H9 (cell line): ENCODE results near the gene TBC1D22A. TPM values are rescaled to one million over a fixed set of nuclear protein-coding genes. Genes with fewer than 3 reads are reported as not detected.

Experiments used
- DNase-seq: peaks from one replicate; pipeline ENCODE4 v3.0.0-alpha.2; 2017
- H2AFZ ChIP-seq: one replicate; pipeline ENCODE4 v1.6.1; 2013; ENCODE audit warnings: mild to moderate bottlenecking, low read length, control low read depth, moderate library complexity
- H2AK5ac ChIP-seq: 2 replicates; pipeline ENCODE4 v1.6.1; 2013; ENCODE audit warnings: low read length, control low read depth, mixed read lengths; ENCODE audit not compliant: insufficient read length
- H2BK120ac ChIP-seq: one replicate; pipeline ENCODE4 v1.6.1; 2013; ENCODE audit warnings: low read depth, mild to moderate bottlenecking, low read length, control low read depth, inconsistent platforms; ENCODE audit not compliant: poor library complexity, severe bottlenecking
- H2BK12ac ChIP-seq: 2 replicates; pipeline ENCODE4 v1.6.1; 2013; ENCODE audit warnings: low read length, control low read depth, mixed read lengths, low read depth; ENCODE audit not compliant: insufficient read length
- H2BK15ac ChIP-seq: 2 replicates; pipeline ENCODE4 v1.6.1; 2013; ENCODE audit warnings: low read depth, low read length, control low read depth
- H2BK20ac ChIP-seq: one replicate; pipeline ENCODE4 v1.6.1; 2013; ENCODE audit warnings: low read depth, mild to moderate bottlenecking, low read length, control low read depth, inconsistent platforms; ENCODE audit not compliant: poor library complexity, severe bottlenecking
- H2BK5ac ChIP-seq: 2 replicates; pipeline ENCODE4 v1.6.1; 2013; ENCODE audit warnings: low read length, control low read depth, mixed read lengths; ENCODE audit not compliant: insufficient read length
- H3K14ac ChIP-seq: 2 replicates; pipeline ENCODE4 v1.6.1; 2013; ENCODE audit warnings: low read length, control low read depth; ENCODE audit not compliant: insufficient read depth
- H3K18ac ChIP-seq: 2 replicates; pipeline ENCODE4 v1.6.1; 2013; ENCODE audit warnings: low read depth, mild to moderate bottlenecking, mixed read lengths, low read length, control low read depth; ENCODE audit not compliant: insufficient read length
- H3K23ac ChIP-seq: 2 replicates; pipeline ENCODE4 v1.6.1; 2013; ENCODE audit warnings: low read length, control low read depth, mixed read lengths, low read depth; ENCODE audit not compliant: insufficient read length
- H3K23me2 ChIP-seq: 2 replicates; pipeline ENCODE4 v1.6.1; 2013; ENCODE audit warnings: low read depth, mild to moderate bottlenecking, mixed read lengths, low read length, control low read depth; ENCODE audit not compliant: insufficient read length, poor library complexity, severe bottlenecking
- H3K27ac ChIP-seq: 2 replicates; pipeline ENCODE4 v1.5.1; 2013; ENCODE audit warnings: low read length, control low read depth, mixed read lengths, low read depth; ENCODE audit not compliant: insufficient read length
- H3K27me3 ChIP-seq: 2 replicates; pipeline ENCODE4 v1.6.1; 2013; ENCODE audit warnings: low read length, control low read depth, inconsistent platforms; ENCODE audit not compliant: insufficient read depth
- H3K4ac ChIP-seq: 2 replicates; pipeline ENCODE4 v1.6.1; 2013; ENCODE audit warnings: low read depth, mild to moderate bottlenecking, control low read depth, inconsistent platforms, low read length, moderate library complexity
- H3K4me1 ChIP-seq: 2 replicates; pipeline ENCODE4 v1.6.1; 2013; ENCODE audit warnings: low read length, control low read depth, inconsistent platforms; ENCODE audit not compliant: insufficient read depth
- H3K4me2 ChIP-seq: 2 replicates; pipeline ENCODE4 v1.6.1; 2013; ENCODE audit warnings: low read length, control low read depth, mixed read lengths; ENCODE audit not compliant: insufficient read length, insufficient read depth
- H3K56ac ChIP-seq: 2 replicates; pipeline ENCODE4 v1.6.1; 2013; ENCODE audit warnings: low read depth, mild to moderate bottlenecking, mixed read lengths, low read length, control low read depth; ENCODE audit not compliant: insufficient read length
- H3K79me1 ChIP-seq: 2 replicates; pipeline ENCODE4 v1.6.1; 2013; ENCODE audit warnings: low read depth, mild to moderate bottlenecking, moderate library complexity, low read length, control low read depth, inconsistent platforms; ENCODE audit not compliant: insufficient read depth, poor library complexity, severe bottlenecking
- H3K79me2 ChIP-seq: 2 replicates; pipeline ENCODE4 v1.6.1; 2013; ENCODE audit warnings: low read length, control low read depth, inconsistent platforms; ENCODE audit not compliant: insufficient read depth
- H3K9ac ChIP-seq: 2 replicates; pipeline ENCODE4 v1.6.1; 2013; ENCODE audit warnings: low read length, control low read depth, mixed read lengths; ENCODE audit not compliant: insufficient read length; ENCODE audit errors: extremely low read depth
- H3K9me3 ChIP-seq: one replicate; pipeline ENCODE4 v1.6.1; 2013; ENCODE audit warnings: low read depth, low read length, inconsistent platforms; ENCODE audit not compliant: control insufficient read depth
- H3T11ph ChIP-seq: one replicate; pipeline ENCODE4 v1.6.1; 2013; ENCODE audit warnings: mild to moderate bottlenecking, low read length, control low read depth, inconsistent platforms
- H4K20me1 ChIP-seq: one replicate; pipeline ENCODE4 v1.6.1; 2013; ENCODE audit not compliant: control insufficient read depth, insufficient read length, insufficient read depth
- H4K5ac ChIP-seq: 2 replicates; pipeline ENCODE4 v1.6.1; 2013; ENCODE audit warnings: low read depth, mild to moderate bottlenecking, mixed read lengths, low read length, control low read depth; ENCODE audit not compliant: insufficient read length
- H4K8ac ChIP-seq: replicated peaks from 2 replicates; pipeline ENCODE4 v1.6.1; 2013; ENCODE audit warnings: low read length, control low read depth, mixed read lengths, low read depth; ENCODE audit not compliant: insufficient read length
- H4K91ac ChIP-seq: 2 replicates; pipeline ENCODE4 v1.6.1; 2013; ENCODE audit warnings: low read depth, mild to moderate bottlenecking, moderate library complexity, mixed read lengths, low read length, control low read depth; ENCODE audit not compliant: insufficient read length
- H3K27ac Mint-ChIP-seq, 3 experiments: 2 replicates in 2 of 3; 3 replicates in 1 of 3; pipeline ENCODE4 v1.8.0; 2020 to 2021; ENCODE audit warnings: mixed read lengths in 3 of 3, mild to moderate bottlenecking in 1 of 3, moderate library complexity in 1 of 3
- H3K27me3 Mint-ChIP-seq: 2 replicates; pipeline ENCODE4 v1.8.0; 2021; ENCODE audit warnings: low read depth, mild to moderate bottlenecking, moderate library complexity, mixed read lengths
- H3K36me3 Mint-ChIP-seq, 3 experiments: 2 replicates in 2 of 3; 3 replicates in 1 of 3; pipeline ENCODE4 v1.8.0; 2020 to 2021; ENCODE audit warnings: low read depth in 3 of 3, mixed read lengths in 3 of 3; ENCODE audit not compliant: insufficient read depth in 1 of 3
- H3K4me1 Mint-ChIP-seq, 2 experiments: 2 replicates each; pipeline ENCODE4 v1.8.0; 2020; ENCODE audit warnings: mixed read lengths in 2 of 2
- H3K4me3 Mint-ChIP-seq, 2 experiments: 2 replicates in 1 of 2; 3 replicates in 1 of 2; pipeline ENCODE4 v1.8.0; 2020 to 2021; ENCODE audit warnings: mild to moderate bottlenecking in 2 of 2, mixed read lengths in 2 of 2, moderate library complexity in 1 of 2
- H3K9me3 Mint-ChIP-seq, 2 experiments: 2 replicates in 1 of 2; 3 replicates in 1 of 2; pipeline ENCODE4 v1.8.0; 2020; ENCODE audit warnings: mild to moderate bottlenecking in 2 of 2, mixed read lengths in 2 of 2, moderate library complexity in 1 of 2
- CTCF ChIP-seq: fragments of 200-600 bp; sonication (generic); conservative IDR thresholded peaks from 3 replicates; pipeline ENCODE4 v1.8.0; 2021; ENCODE audit warnings: antibody characterized with exemption, mild to moderate bottlenecking
- WGBS: extraction: QIAGEN DNeasy Blood & Tissue Kit; methylation state at CpG from one replicate; pipeline ENCODE4 v1.1.7; 2013; ENCODE audit warnings: missing lambda C conversion rate, low lambda C conversion rate, mixed read lengths; ENCODE audit not compliant: insufficient read length; ENCODE audit errors: extremely low coverage; 5-methylcytosine and 5-hydroxymethylcytosine counted together
- total RNA-seq: library from RNA; stranded (reverse); gene quantifications from 2 replicates; pipeline ENCODE4 v1.2.1, GENCODE V29; 2021

The TBC1D22A gene
- total RNA-seq, 1 experiment from 2014 or later = 20.8 TPM

GRCh38 chr22:46953968-46954765, 191.7 kb downstream of the TBC1D22A start:
- peak overlapping the region; percentile 43 for H4K5ac ChIP-seq
- no peaks in the 10 kb centered on the region for H3K27me3 ChIP-seq
- no peak overlapping the region for H2BK15ac ChIP-seq
- no peak overlapping the region for H2AFZ ChIP-seq
- H2BK20ac ChIP-seq = no peak overlapping the region
- no peaks in the 10 kb centered on the region for H3K9me3 ChIP-seq
- H3K79me2 ChIP-seq = no peaks in the 10 kb centered on the region; the same call in 1 of the 2 replicates
- no peak overlapping the region for H3K4me2 ChIP-seq
- H3K4me1 ChIP-seq = 0 out of 2 replicates have a peak, but pooled peaks cover 2% of the 10 kb centered on the region
- no peak for DNase-seq
- H2BK120ac ChIP-seq = no peak overlapping the region
- no peak overlapping the region for H4K91ac ChIP-seq
- no peak overlapping the region for H3K27ac ChIP-seq
- no peak overlapping the region for H3K4me3 Mint-ChIP-seq
- H3K9me3 Mint-ChIP-seq = no peaks in the 10 kb centered on the region
- no peak overlapping the region for H3K23ac ChIP-seq
- H4K8ac ChIP-seq = no peak overlapping the region
- TF ChIP-seq CTCF = no peak
- no peak overlapping the region for H3K14ac ChIP-seq
- H2BK5ac ChIP-seq = no peak overlapping the region
- no peak overlapping the region for H3K4ac ChIP-seq
- no peak overlapping the region for H3K18ac ChIP-seq
- H3K27ac Mint-ChIP-seq = 0 out of 7 replicates have a peak overlapping the region, but pooled peaks of 1 of the 3 experiments have one; percentile 34
- no peak overlapping the region for H3K9ac ChIP-seq
- no peak overlapping the region for H2AK5ac ChIP-seq
- no CpG with 5 or more reads among the region's 18 CpGs for WGBS
- no peaks in the 10 kb centered on the region for H4K20me1 ChIP-seq
- no peaks in the 10 kb centered on the region; the same call in 1 of the 2 replicates for H3K27me3 Mint-ChIP-seq
- H2BK12ac ChIP-seq = no peak overlapping the region
- no peaks in the 10 kb centered on the region for H3K23me2 ChIP-seq
- H3K36me3 Mint-ChIP-seq = peaks cover 3 to 9% (median 5%) of the 10 kb centered on the region in 3 experiments; a peak in 5 of 7 replicates
- H3T11ph ChIP-seq = no peak overlapping the region
- H3K56ac ChIP-seq = no peak overlapping the region
- peaks cover 30 to 38% of the 10 kb centered on the region in 2 experiments for H3K4me1 Mint-ChIP-seq
- H3K79me1 ChIP-seq = no peaks in the 10 kb centered on the region
